COLO829 (cell line): Measurements from ENCODE around the gene ANKRD18B.
"Not testable (repeated sequence)": the region's sequence is repeated elsewhere in the genome, so short reads cannot be mapped to it uniquely, and the experiment has no call there.

ENCODE experiments used
- DNase-seq: peaks from one replicate; pipeline ENCODE4 v3.0.0; 2012; ENCODE audit warnings: low spot score

Gene ANKRD18B

DNA sequence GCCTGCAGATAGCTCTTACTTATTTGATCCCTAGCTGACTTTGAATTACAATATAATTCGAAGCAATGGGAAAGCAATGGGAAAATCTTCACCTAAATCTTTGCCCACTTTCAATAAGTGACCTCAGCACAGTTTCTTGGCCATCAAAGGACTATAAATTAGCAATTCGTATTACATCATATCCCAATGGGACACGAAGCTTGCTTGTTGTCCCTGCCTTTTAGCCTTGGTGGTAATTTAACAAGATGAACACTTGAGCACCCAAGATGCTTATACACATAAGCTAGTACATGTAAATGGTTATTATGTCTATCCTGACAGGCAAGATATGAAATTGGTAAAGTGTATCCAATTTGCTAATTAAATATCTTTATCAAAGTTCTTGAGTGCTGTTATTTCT is 9.9 kb downstream of the ANKRD18B start:
- not testable (repeated sequence) for DNase-seq

DNA sequence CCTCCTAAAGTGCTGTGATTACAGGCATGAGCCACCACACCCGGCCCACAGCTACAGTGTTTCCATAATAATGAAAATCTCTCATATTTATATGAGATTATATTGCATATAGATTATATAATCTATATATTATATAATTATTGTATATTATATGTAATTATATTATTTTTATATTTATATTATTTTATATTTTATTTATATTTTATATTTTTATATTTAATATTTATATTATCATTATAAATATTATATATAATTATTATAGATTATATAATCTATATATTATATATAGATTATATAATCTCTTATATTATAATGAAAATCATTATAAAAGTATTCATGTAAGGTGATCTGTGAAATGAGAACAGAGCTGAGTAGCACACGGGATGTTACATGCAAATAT is 11.5 kb downstream of the ANKRD18B start:
- DNase-seq = no peak

DNA sequence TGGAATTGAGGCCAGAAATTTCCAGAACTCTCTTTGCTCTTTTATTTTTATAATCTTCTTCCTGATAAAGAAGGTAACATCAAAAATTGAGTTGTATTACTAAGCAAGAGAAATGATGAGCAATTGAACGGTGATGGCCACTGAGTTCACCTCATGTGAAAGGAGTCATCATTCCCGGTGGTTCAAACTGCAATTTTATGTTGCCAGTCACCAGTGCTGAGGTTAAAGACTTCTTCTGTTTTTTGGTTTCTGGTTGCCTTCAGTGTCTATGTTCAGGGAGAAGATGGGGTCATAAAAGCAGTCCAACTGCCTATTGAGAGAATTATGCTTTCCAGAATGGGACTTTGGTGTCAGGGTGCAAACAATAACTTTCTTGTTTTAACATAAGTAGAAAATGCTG is 19.4 kb downstream of the ANKRD18B start:
- not testable (repeated sequence) for DNase-seq

DNA sequence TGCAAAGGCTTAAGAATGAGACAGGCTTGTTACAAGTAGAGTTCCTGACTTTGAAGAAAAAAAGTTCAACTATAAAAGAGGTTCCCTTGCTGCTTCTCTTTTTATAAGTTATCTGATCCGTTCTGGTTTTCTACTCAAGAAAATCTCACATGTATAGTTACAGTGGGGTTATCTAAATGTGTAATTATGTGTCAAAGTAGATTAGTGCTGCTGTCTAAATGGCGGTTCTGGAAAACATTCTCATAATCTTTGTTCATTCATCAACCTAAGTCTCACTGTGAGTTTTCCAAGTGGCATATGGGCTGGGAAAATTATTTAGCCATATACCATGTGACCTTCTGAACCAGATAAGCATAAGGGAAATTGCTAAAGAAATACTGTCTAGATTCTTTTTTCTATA is 21.7 kb downstream of the ANKRD18B start:
- not testable (repeated sequence) for DNase-seq

DNA sequence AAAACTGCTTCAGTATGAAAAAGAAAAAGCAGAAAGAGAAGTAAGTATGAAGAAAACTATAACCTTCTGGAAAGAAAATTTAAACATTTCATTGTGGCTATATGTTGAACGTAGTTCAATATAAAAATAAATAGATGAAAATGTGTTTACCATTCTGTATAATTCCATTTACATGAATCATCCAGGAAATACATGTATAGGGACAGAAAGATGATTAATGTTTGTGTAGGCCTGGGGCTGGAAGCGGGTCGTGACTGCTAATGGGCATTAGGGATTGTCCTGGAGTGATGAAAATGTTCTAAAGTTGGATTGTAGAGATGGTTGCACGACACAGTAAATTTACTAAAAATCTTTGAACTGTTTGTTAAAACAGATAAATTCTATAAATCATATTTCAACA is 24.8 kb downstream of the ANKRD18B start:
- not testable (repeated sequence) for DNase-seq

DNA sequence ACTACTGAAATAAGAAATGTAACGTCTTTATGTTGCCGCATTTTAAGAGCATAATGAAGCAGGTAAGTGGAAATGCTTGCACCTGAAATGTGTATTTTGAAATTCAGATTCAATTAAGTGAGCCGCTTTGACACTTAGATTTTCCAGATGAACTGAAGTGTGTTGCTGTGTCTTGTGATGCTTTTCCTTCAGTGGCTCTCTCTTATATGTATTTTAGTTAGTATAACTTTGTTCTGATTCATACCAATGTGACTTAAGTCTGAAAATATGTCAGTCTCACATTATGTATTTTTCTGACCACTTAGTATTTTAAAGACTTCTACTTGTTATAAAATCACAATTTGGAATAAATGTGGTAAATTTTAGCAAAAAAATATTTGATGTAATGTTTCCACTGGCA is 25.4 kb downstream of the ANKRD18B start:
- not testable (repeated sequence) for DNase-seq

DNA sequence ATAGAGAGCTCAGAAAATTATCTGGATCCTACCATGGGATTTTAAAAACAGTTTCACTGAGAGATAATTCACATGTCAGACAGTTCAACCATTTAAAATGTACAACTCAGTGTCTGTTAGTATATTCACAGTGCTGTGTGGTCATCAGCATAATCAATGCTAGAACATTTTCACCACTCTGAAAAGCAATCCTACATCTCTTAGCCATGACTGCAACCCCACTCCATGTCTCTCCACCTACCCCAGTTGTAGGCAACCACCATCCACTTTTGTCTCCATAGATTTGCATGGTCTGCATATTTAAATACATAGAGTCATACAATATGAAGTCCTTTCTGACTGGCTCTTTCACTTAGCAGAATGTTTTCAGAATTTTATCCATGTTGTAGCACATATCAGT is 27.1 kb downstream of the ANKRD18B start:
- not testable (repeated sequence) for DNase-seq

DNA sequence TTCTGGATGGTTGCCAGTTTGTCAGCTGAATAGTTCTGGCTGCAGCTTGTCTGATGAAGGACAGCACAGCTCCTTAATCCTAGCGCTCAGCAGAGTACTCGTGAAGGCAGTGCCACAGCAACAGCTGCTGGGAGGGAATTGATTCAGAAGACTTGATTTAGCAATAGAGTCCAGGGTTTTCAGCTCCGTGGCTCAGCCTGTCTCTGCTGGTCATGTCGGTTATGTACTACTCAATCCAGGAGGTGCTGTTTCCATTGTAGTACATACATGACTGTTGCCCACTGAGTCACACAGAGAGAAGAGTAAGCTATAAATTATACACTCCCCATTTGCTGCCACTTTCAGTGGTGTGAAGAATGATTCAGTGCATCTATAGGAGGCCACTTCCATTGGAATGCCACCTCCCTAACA is 28.3 kb downstream of the ANKRD18B start:
- not testable (repeated sequence) for DNase-seq

DNA sequence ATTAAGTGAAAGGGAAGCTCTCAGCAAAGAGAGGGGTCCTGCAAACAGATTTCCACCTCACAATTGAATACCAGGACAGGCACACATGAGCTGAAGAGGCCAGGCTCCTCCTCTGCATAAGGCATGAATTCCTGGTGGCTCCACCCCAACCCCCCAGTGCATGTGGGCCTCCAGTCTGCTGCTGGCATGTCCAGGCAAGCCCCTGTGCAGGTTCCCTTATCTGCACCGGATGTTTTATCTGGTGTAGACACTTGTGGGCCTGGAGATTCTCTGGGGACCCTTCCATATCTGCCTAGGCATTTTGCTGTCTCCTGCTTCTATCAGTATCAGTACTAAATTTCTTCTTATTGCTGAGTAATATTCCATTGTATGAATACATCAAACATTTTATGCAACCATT is 36.2 kb downstream of the ANKRD18B start:
- DNase-seq = not testable (repeated sequence)

DNA sequence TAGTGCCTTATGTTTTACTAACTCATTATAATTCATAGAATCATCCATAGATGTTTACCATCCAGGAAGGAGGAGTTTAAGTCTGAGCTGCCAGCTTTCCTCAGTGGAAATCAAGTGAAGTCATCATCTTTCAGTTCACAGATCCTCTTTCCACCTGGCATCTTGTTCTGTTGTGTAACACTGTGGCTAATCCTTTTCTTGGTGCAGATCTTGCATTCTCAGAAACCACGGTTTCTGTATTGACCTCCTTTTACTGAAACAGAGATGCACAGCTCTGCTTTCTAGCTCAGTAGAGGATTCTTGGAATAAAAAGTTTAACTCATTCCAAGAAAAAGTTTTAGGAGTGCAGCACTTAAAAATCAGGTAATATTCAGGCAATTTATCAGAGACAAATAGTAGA is 38.1 kb downstream of the ANKRD18B start:
- not testable (repeated sequence) for DNase-seq

DNA sequence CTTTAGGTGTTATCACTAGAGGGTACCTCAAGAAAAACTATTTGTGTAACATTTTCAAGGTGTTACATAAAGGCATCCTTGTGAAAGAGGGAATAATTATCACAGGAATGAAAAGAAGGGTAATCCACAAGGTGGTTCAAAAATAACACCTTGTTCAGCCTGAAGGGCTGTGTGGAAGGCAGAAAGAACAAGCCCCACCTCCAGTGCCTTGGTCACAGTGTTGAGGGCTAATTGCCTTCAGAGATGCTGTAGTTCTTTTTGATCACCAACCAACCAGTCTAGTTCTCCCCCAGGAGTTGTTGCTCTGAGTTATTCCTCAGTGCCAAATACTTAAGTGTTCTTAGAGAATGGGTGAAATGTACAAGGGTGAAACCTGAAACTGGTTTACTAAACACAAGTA is 43.7 kb downstream of the ANKRD18B start:
- not testable (repeated sequence) for DNase-seq

DNA sequence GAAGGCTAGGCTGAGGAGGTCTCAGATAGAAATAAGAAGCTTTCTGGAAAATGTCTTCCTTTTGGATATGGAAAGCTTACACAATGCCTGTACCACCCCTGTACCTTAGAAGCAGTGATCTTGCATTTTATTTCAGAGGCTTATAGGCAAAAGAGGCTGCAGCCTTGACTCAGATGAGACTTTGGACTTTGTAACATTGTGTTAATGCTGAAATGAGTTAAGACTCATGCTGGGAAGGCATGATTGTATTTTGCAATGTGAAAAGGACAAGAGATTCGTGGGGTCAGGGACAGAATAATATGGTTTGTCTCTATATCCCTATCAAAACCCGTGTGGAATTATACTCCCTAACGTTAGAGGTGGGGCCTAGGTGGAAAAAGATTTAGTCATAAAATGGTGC is 53.7 kb downstream of the ANKRD18B start:
- not testable (repeated sequence) for DNase-seq

DNA sequence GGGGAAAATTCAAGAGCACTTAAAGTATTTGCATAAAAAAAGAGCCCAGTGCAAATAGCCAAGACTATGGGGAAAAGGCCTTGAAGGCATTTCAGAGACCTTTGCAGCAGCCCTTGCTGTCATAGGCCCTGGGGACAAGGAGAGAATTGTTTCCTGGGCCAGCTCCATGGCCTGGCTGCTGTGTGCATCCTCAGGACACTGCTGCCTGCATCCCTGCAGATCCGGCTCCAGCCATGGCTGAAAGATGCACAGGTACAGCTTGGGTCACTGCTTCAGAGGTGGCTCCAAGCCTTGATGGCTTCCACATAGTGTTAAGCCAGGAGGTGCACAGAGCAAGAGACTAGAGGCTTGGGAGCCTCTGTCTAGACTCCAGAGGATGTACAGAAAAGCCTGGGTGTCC is 55.9 kb downstream of the ANKRD18B start:
- DNase-seq = not testable (repeated sequence)

DNA sequence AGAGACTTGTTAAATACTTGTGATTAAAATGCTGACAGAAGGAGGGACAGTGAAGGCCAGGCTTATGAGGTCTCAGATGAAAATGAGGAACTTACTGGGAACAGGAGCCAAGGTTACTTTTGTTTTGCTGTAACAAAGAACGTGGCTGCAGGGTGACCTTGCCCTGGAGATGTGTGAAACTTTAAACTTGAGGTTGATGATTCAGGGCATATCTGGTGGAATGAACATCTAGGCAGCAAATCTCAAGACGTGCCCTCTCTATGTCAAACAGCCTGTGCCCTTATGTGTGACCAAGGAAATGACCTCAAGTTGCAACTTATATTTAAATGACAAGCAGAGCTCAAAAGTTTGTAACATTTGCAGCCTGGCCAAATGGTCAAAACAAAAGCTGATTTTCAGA is 58.6 kb downstream of the ANKRD18B start:
- DNase-seq = not testable (repeated sequence)

DNA sequence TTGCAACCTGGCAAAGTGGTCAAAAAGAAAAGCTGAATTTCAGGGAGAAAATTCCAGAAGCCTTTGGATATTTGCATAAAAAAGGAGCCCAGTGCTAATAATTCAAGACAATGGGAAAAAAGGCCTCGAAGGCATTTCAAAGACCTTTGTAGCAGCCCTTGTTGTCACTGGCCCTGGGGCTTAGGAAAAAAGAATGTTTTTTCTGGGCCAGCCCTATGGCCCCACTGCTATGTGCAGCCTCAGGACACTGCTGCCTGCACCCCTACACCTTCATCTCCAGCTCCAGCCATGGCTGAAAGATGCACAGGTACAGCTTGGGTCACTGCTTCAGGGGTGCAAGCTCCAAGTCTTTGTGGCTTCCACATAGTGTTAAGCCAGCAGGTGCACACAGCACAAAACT is 62.1 kb downstream of the ANKRD18B start:
- not testable (repeated sequence) for DNase-seq

DNA sequence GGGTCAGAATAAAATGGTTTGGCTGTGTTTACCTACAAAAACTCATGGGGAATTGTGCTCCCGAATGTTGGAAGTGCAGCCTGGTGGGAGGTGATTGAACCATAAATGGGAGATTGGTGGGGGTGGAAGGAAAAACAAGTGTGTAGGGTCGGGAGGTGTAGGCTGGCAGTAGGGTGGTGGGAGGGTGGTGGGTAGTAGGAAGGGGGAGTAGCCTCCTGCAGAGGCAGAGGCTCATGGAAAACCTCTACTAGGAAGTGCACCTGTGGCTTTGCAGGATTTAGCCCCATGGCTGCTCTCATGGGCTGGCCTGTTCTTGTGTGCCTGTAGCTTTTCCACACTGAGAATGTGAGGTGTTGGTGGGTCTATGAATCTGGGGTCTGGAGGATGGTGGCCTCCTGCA is 63.7 kb downstream of the ANKRD18B start:
- DNase-seq = not testable (repeated sequence)

DNA sequence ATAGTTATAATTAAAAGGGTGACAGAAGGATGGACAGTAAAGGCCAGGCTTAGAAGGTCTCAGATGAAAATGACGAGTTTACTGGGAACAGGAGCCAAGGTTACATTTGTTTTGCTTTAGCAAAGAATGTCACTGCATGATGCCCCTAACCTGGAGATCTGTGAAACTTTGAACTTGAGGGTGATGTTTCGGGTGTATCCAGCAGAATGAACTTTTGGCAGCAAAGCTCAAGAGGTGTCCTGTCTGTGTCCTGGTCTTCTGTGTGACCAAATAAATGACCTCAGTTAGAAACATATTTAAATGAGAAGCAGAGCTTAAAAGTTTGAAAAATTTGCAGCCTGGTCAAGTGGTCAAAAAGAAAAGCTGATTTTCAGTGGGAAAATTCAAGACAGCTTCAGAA is 64.8 kb downstream of the ANKRD18B start:
- DNase-seq = not testable (repeated sequence)

DNA sequence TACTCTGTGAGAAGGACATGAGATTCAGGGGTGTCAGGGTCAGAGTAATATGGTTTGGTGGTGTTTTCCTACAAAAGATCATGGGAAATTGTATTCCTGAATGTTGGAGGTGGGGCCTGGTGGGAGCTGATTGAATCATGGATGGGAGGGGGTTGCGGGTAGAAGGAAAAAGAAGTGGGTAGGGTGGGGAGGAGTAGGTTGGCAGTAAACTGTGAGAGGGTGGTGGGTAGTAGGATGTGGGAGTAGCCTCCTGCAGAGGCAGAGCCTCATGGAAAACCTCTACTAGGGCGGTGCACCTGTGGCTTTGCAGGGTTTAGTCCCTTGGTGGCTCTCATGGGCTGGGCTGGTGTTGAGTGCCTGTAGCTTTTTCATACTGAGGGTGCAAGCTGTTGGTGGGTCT is 66.8 kb downstream of the ANKRD18B start:
- not testable (repeated sequence) for DNase-seq

DNA sequence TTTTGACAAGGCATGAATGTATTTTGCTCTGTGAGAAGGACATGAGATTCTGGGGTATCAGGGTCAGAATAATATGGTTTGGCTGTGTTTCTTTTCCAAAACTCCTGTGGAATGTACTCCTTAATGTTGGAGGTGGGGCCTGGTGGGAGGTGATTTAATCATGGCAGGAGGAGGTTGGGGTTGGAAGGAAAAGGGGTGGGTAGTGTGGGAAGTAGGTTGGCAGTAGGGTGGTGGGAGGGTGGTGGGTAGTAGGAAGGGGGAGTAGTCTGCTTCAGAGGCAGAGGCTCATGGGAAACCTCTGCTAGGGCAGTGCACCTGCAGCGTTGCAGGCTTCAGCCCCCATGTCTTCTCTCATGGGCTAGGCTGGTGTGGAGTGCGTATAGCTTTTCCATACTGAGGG is 72.9 kb downstream of the ANKRD18B start:
- DNase-seq = not testable (repeated sequence)

DNA sequence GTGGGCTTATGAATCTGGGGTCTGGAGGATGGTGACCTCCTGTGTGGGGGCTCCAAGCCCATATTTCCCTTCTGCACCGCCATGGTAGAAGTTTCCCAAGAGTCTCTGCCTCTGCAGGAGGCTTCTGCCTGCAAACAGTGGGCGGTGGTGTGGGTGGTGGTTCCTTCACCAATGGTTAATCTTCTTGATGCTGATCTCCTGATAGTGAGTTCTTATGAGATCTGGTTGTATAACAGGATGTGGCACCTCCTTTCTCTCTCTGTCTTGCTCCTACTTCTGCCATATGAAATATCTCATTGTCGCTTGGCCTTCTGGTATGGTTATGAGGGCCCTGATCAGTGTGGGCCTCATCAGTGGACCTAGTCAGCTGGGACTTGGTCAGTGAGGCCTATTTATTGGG is 73.3 kb downstream of the ANKRD18B start:
- not testable (repeated sequence) for DNase-seq

DNA sequence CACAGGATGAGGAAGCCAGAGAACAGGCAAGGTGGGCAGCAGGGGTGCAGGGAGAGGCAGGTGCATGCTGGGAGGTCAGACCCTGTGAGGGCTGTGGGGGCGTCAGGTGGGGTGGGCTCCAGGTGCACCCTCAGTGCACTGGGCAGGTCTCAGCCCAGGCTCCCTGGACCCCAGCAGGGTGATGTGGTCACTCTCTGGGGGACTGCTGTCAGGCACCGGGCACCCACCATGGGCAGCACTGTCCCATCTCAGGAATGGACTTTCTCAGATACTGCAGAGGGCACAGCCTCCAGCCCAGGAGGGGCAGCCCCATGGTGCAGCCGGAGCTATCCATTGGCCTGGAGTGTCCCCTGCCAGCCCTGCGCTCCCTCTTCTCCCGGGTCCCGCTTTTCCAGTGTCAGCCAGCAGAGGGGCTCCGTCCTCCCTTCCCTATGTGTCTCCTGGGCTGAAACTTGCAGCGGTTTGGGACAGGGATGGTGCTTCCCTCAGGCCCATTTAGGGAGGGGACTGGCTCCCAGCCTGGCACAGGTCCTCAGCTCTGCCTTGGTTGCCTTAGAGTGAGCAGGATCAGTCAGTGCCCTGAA is 74.8 kb downstream of the ANKRD18B start:
- not testable (repeated sequence) for DNase-seq

DNA sequence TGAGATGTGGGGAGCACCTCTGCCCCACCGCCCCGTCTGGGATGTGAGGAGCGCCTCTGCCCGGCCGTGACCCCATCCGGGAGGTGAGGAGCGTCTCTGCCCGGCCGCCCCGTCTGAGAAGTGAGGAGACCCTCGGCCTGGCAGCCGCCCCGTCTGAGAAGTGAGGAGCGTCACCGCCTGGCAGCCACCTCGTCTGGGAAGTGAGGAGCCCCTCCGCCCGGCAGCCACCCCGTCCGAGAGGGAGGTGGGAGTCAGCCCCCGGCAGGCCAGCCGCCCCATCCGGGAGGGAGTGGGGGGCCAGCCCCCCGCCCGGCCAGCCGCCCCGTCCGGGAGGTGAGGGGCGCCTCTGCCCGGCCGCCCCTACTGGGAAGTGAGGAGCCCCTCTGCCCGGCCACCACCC is 76.9 kb downstream of the ANKRD18B start:
- DNase-seq = not testable (repeated sequence)

DNA sequence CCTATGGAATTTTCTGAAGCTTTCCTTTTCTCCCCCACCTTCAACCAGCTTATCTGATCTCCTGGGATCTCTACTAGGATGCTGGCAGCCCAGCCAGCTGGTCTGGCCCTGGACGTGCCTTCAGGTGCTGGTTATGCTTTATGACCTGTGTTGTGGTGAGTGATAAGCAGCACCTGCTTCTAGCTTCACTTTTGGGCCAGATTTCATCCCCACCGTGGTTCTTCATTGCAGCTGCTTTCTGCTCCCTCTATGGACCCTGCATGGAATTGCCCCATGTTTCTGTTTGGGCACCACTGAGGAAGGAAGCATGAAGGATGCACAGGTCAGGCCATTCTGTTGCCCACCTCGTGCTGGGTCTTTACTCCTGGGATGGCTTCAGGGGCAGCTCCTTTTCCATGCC is 80.2 kb downstream of the ANKRD18B start:
- DNase-seq = not testable (repeated sequence)

DNA sequence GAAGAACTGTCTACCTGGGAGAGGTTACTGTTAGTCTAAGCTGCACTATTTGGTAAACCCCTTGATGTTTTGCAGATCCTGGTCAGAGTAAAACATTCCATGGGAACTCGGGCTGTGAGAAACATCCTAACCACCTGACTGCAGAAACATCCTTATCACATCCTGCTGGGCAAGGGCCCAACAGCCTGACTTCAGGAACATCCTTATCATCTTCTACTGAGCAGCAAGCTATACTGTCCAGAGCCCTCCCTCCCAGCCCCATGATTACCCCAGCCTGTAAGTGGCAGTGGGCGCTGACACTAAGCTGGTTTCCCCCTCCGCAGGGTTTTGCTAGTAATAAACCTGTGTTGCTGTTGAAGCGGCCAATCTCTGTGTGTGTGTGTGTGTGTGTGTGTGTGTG is 80.9 kb downstream of the ANKRD18B start:
- not testable (repeated sequence) for DNase-seq
